HG02642 (cell line): ENCODE results near the gene E2F8.

Source experiments
- ATAC-seq: cut with Tn5 transposase; IDR thresholded peaks from one replicate; pipeline ENCODE4 v1.9.1; 2021; ENCODE audit warnings: mild to moderate bottlenecking; ENCODE audit not compliant: unreplicated experiment, poor library complexity

Gene E2F8

GRCh38 chr11:19194620-19195308 lies 46.0 kb downstream of the E2F8 start:
- no peak for ATAC-seq

GRCh38 chr11:19193916-19194315 lies 46.8 kb downstream of the E2F8 start:
- no peak for ATAC-seq

- no peak for ATAC-seq
Measured at GRCh38 chr11:19191530-19192169, 49.1 kb downstream of the E2F8 start.

- ATAC-seq: no peak
Measured at GRCh38 chr11:19187833-19188258, 52.9 kb downstream of the E2F8 start.

GRCh38 chr11:19187114-19187832 lies 53.5 kb downstream of the E2F8 start:
- no peak for ATAC-seq

- no peak for ATAC-seq
Measured at GRCh38 chr11:19185516-19186052, 55.2 kb downstream of the E2F8 start.

- ATAC-seq: no peak
Measured at GRCh38 chr11:19185036-19185435, 55.7 kb downstream of the E2F8 start.

GRCh38 chr11:19183646-19184045 lies 57.1 kb downstream of the E2F8 start:
- ATAC-seq: no peak

GRCh38 chr11:19181531-19182261 lies 59.0 kb downstream of the E2F8 start:
- ATAC-seq: no peak

- no peak for ATAC-seq
Measured at GRCh38 chr11:19176629-19177186, 64.0 kb downstream of the E2F8 start.
